ENCODE data around the gene KRTAP20-3. TPM values are rescaled to one million over a fixed set of nuclear protein-coding genes. Genes with fewer than 3 reads are reported as not detected.

The KRTAP20-3 gene
- total RNA-seq, 1 experiment from 2014 or later = not detected

DNA sequence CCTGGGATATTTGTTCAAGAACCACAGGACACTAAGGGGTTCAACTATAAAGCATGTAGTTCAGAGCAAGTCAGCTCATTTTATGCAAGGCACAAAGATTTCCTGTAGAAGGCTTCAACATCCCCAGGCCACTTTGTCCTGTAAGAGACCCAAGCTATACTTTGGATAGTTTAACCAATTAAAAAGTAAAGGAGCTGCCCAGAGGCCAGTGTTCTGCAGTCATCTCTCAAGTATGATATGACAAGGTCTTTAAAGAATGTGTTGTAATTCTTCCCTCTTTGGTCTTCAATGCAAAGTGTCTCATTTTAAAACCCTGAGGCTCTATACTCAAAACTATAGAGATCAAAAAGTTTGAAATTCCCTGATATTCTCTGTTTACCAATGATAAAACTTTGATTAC is 34.1 kb downstream of the KRTAP20-3 start:
- no peak overlapping the region for H3K4me2 ChIP-seq (ENCODE audit: low read length)
- CTCF ChIA-PET = no interaction called here

DNA sequence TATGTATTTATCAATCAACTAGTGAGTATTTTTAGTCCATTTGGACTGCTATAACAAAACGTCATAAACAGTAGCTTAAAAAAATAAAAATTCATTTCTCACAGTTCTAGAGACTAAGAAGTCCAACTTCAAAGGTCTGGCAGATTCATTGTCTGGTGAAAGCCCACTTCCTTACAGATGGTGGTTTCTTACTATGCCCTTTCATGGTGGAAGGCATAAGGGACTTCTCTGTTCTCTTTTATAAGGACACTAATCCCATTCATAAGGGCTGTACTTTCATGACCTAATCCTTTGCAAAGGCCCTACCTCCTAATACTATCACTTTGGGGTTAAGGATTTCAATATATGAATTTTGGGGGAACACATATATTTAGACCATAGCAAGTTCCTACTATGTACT is 37.9 kb downstream of the KRTAP20-3 start:
- POLR2A ChIA-PET = no interaction called here
- BruUV-seq (replicated peaks) = no TSS peak
- TF ChIP-seq, protein P1, sequence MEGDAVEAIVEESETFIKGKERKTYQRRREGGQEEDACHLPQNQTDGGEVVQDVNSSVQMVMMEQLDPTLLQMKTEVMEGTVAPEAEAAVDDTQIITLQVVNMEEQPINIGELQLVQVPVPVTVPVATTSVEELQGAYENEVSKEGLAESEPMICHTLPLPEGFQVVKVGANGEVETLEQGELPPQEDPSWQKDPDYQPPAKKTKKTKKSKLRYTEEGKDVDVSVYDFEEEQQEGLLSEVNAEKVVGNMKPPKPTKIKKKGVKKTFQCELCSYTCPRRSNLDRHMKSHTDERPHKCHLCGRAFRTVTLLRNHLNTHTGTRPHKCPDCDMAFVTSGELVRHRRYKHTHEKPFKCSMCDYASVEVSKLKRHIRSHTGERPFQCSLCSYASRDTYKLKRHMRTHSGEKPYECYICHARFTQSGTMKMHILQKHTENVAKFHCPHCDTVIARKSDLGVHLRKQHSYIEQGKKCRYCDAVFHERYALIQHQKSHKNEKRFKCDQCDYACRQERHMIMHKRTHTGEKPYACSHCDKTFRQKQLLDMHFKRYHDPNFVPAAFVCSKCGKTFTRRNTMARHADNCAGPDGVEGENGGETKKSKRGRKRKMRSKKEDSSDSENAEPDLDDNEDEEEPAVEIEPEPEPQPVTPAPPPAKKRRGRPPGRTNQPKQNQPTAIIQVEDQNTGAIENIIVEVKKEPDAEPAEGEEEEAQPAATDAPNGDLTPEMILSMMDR (IDR thresholded peaks at IDR 0.05 in 2 of 3, conservative IDR thresholded peaks at IDR 0.05 in 1 of 3; ENCODE audit: borderline replicate concordance in 1 of 3, insufficient read depth in 1 of 3, low read depth in 2 of 3, low read length in 2 of 3) = no peak
- TF ChIP-seq, protein P2, sequence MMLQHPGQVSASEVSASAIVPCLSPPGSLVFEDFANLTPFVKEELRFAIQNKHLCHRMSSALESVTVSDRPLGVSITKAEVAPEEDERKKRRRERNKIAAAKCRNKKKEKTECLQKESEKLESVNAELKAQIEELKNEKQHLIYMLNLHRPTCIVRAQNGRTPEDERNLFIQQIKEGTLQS (IDR thresholded peaks at IDR 0.05) = no peak
- TF ChIP-seq, protein P3, sequence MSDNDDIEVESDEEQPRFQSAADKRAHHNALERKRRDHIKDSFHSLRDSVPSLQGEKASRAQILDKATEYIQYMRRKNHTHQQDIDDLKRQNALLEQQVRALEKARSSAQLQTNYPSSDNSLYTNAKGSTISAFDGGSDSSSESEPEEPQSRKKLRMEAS (IDR thresholded peaks at IDR 0.05) = no peak
- TF ChIP-seq TCF7L2 (IDR thresholded peaks at IDR 0.05; ENCODE audit: borderline replicate concordance, extremely low read depth, insufficient read depth, insufficient read length) = no peak
- no peak for TF ChIP-seq CBX3 (IDR thresholded peaks at IDR 0.05; ENCODE audit: low read depth)
- TF ChIP-seq ELF1 (IDR thresholded peaks at IDR 0.05; ENCODE audit: borderline replicate concordance, low read depth) = no peak
- TF ChIP-seq, protein P4, sequence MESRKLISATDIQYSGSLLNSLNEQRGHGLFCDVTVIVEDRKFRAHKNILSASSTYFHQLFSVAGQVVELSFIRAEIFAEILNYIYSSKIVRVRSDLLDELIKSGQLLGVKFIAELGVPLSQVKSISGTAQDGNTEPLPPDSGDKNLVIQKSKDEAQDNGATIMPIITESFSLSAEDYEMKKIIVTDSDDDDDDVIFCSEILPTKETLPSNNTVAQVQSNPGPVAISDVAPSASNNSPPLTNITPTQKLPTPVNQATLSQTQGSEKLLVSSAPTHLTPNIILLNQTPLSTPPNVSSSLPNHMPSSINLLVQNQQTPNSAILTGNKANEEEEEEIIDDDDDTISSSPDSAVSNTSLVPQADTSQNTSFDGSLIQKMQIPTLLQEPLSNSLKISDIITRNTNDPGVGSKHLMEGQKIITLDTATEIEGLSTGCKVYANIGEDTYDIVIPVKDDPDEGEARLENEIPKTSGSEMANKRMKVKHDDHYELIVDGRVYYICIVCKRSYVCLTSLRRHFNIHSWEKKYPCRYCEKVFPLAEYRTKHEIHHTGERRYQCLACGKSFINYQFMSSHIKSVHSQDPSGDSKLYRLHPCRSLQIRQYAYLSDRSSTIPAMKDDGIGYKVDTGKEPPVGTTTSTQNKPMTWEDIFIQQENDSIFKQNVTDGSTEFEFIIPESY (IDR thresholded peaks at IDR 0.05; ENCODE audit: extremely low read depth, insufficient replicate concordance, low read length) = no peak

More for the DNA sequence above, 34.1 kb downstream of the KRTAP20-3 start:
- TF ChIP-seq ZNF274 (IDR thresholded peaks at IDR 0.05; ENCODE audit: low read depth, low read length) = no peak
- no peak for TF ChIP-seq SP1 (IDR thresholded peaks at IDR 0.05; ENCODE audit: low read depth)
- TF ChIP-seq, protein P5, sequence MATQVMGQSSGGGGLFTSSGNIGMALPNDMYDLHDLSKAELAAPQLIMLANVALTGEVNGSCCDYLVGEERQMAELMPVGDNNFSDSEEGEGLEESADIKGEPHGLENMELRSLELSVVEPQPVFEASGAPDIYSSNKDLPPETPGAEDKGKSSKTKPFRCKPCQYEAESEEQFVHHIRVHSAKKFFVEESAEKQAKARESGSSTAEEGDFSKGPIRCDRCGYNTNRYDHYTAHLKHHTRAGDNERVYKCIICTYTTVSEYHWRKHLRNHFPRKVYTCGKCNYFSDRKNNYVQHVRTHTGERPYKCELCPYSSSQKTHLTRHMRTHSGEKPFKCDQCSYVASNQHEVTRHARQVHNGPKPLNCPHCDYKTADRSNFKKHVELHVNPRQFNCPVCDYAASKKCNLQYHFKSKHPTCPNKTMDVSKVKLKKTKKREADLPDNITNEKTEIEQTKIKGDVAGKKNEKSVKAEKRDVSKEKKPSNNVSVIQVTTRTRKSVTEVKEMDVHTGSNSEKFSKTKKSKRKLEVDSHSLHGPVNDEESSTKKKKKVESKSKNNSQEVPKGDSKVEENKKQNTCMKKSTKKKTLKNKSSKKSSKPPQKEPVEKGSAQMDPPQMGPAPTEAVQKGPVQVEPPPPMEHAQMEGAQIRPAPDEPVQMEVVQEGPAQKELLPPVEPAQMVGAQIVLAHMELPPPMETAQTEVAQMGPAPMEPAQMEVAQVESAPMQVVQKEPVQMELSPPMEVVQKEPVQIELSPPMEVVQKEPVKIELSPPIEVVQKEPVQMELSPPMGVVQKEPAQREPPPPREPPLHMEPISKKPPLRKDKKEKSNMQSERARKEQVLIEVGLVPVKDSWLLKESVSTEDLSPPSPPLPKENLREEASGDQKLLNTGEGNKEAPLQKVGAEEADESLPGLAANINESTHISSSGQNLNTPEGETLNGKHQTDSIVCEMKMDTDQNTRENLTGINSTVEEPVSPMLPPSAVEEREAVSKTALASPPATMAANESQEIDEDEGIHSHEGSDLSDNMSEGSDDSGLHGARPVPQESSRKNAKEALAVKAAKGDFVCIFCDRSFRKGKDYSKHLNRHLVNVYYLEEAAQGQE (IDR thresholded peaks at IDR 0.05; ENCODE audit: low read depth) = no peak
- H3K27me3 ChIP-seq (ENCODE audit: insufficient read depth, low read length) = no peaks in the 10 kb centered on the region
- no peaks in the 10 kb centered on the region for H3K9me2 ChIP-seq (ENCODE audit: insufficient read depth)
- H3K9ac ChIP-seq (ENCODE audit: low read length) = no peak overlapping the region
- H4K20me1 ChIP-seq (ENCODE audit: insufficient read depth) = no peaks in the 10 kb centered on the region
- H3K79me2 ChIP-seq (ENCODE audit: insufficient read depth, low read length) = no peaks in the 10 kb centered on the region
- H3K4me1 ChIP-seq (ENCODE audit: control insufficient read depth in 1 of 2, insufficient read depth in 2 of 2, low read length in 2 of 2) = no peaks in the 10 kb centered on the region
- RAD21 ChIA-PET (ENCODE audit: low non-redundant PET in 1 of 2, low total read pairs in 2 of 2, uncharacterized antibody in 2 of 2, unreplicated experiment in 2 of 2) = no interaction called here
- no peaks in the 10 kb centered on the region for H3K36me3 ChIP-seq (ENCODE audit: control insufficient read depth in 1 of 2, insufficient read depth in 2 of 2, low read length in 2 of 2)
- POLR2A ChIA-PET = no interaction called here
- intact Hi-C loops (cut with micrococcal nuclease) = no loop called here
- no peak for DNase-seq (ENCODE audit: low read depth, low spot score)
- ATAC-seq = no peak
- H3K9me3 ChIP-seq (ENCODE audit: control insufficient read depth in 1 of 2, insufficient read depth in 1 of 2, low read depth in 1 of 2, low read length in 2 of 2) = peaks cover 12 to 13% of the 10 kb centered on the region in 2 experiments; a peak in 2 of 4 replicates
- H3K4me3 ChIP-seq (replicated peaks in 1 of 2; ENCODE audit: low read depth in 1 of 2, low read length in 2 of 2) = no peak overlapping the region
- BruUV-seq (replicated peaks) = no TSS peak
- no peak overlapping the region for H2AFZ ChIP-seq (ENCODE audit: low read depth, low read length, poor library complexity, severe bottlenecking)
- H3K27ac ChIP-seq (ENCODE audit: low read depth, low read length) = no peak overlapping the region

More for the DNA sequence above, 37.9 kb downstream of the KRTAP20-3 start:
- no peaks in the 10 kb centered on the region for H3K9me2 ChIP-seq (ENCODE audit: insufficient read depth)
- intact Hi-C loops (cut with micrococcal nuclease) = no loop called here
- no peaks in the 10 kb centered on the region for H3K4me1 ChIP-seq (ENCODE audit: control insufficient read depth in 1 of 2, insufficient read depth in 2 of 2, low read length in 2 of 2)
- H3K27ac ChIP-seq (ENCODE audit: low read depth, low read length) = no peak overlapping the region
- no peak overlapping the region for H3K4me3 ChIP-seq (replicated peaks in 1 of 2; ENCODE audit: low read depth in 1 of 2, low read length in 2 of 2)
- no peaks in the 10 kb centered on the region for H3K27me3 ChIP-seq (ENCODE audit: insufficient read depth, low read length)
- CTCF ChIA-PET = no interaction called here
- no peaks in the 10 kb centered on the region for H4K20me1 ChIP-seq (ENCODE audit: insufficient read depth)
- no peaks in the 10 kb centered on the region for H3K36me3 ChIP-seq (ENCODE audit: control insufficient read depth in 1 of 2, insufficient read depth in 2 of 2, low read length in 2 of 2)
- no peak overlapping the region for H3K9ac ChIP-seq (ENCODE audit: low read length)
- ATAC-seq (no peak), DNase-seq (ENCODE audit: low read depth, low spot score) (no peak)
- no peak overlapping the region for H3K4me2 ChIP-seq (ENCODE audit: low read length)
- no peak overlapping the region for H2AFZ ChIP-seq (ENCODE audit: low read depth, low read length, poor library complexity, severe bottlenecking)
- H3K79me2 ChIP-seq (ENCODE audit: insufficient read depth, low read length) = no peaks in the 10 kb centered on the region
- RAD21 ChIA-PET (ENCODE audit: low non-redundant PET in 1 of 2, low total read pairs in 2 of 2, uncharacterized antibody in 2 of 2, unreplicated experiment in 2 of 2) = no interaction called here
- H3K9me3 ChIP-seq (ENCODE audit: control insufficient read depth in 1 of 2, insufficient read depth in 1 of 2, low read depth in 1 of 2, low read length in 2 of 2) = peaks cover 0 to 12% of the 10 kb centered on the region in 2 experiments; a peak in 2 of 4 replicates

Data from HCT116 (cell line).